ENCODE measurements around the gene FAM169A. TPM values are rescaled to one million over a fixed set of nuclear protein-coding genes. Genes with fewer than 3 reads are reported as not detected.
"Not testable (repeated sequence)": the region's sequence is repeated elsewhere in the genome, so short reads cannot be mapped to it uniquely, and the experiment has no call there.

Gene FAM169A
- total and polyA plus RNA-seq, 4 donors, result 0.25 to 2.8 (median 1.3) TPM

- ATAC-seq (ENCODE audit: insufficient read depth, low FRiP score) (no peak), DNase-seq (no peak)
- no peaks in the 10 kb centered on the region for H3K27me3 ChIP-seq (ENCODE audit: control insufficient read depth in 3 of 3, insufficient read depth in 3 of 3, low read length in 2 of 3)
- no peaks in the 10 kb centered on the region for H3K4me1 ChIP-seq (ENCODE audit: control insufficient read depth in 5 of 5, insufficient read depth in 5 of 5, low read length in 5 of 5)
- TF ChIP-seq CTCF (IDR thresholded peaks at IDR 0.05; ENCODE audit: control extremely low read depth, extremely low read depth), result no peak
- no peaks in the 10 kb centered on the region for H3K9me3 ChIP-seq (ENCODE audit: control insufficient read depth in 4 of 4, insufficient read depth in 3 of 4, low read length in 3 of 4)
- H3K27ac ChIP-seq (ENCODE audit: low read depth in 1 of 2, low read length in 1 of 2), result no peak overlapping the region
- H3K36me3 ChIP-seq (ENCODE audit: control insufficient read depth in 4 of 4, insufficient read depth in 4 of 4, low read length in 4 of 4), result no peaks in the 10 kb centered on the region
- WGBS, 2 donors, result 91 to 94% methylated on average over 21 of the region's 21 CpGs
- H3K4me3 ChIP-seq, result no peak overlapping the region
- H3K9ac ChIP-seq (ENCODE audit: insufficient read depth in 1 of 2, low read length in 2 of 2), result no peak overlapping the region
Measured at GRCh38 chr5:74798977-74799911, 66.9 kb downstream of the FAM169A start.

- H3K36me3 ChIP-seq (ENCODE audit: control insufficient read depth in 4 of 4, insufficient read depth in 4 of 4, low read length in 4 of 4); H3K4me1 ChIP-seq (ENCODE audit: control insufficient read depth in 5 of 5, insufficient read depth in 5 of 5, low read length in 5 of 5); H3K27me3 ChIP-seq (ENCODE audit: control insufficient read depth in 3 of 3, insufficient read depth in 3 of 3, low read length in 2 of 3); H3K27ac ChIP-seq (ENCODE audit: low read depth in 1 of 2, low read length in 1 of 2); ATAC-seq (ENCODE audit: insufficient read depth, low FRiP score); DNase-seq; H3K9ac ChIP-seq (ENCODE audit: insufficient read depth in 1 of 2, low read length in 2 of 2); H3K9me3 ChIP-seq (ENCODE audit: control insufficient read depth in 4 of 4, insufficient read depth in 3 of 4, low read length in 3 of 4); H3K4me3 ChIP-seq: not testable (repeated sequence)
- WGBS, 2 donors, result 96 to 98% methylated on average over 3 of the region's 3 CpGs
Measured at GRCh38 chr5:74791669-74792068, 74.5 kb downstream of the FAM169A start.

GRCh38 chr5:74787424-74787823, 78.8 kb downstream of the FAM169A start:
- Histone ChIP-seq H3K9ac (ENCODE audit: insufficient read depth in 1 of 2, low read length in 2 of 2) (no peak overlapping the region), H3K4me1 (ENCODE audit: control insufficient read depth in 5 of 5, insufficient read depth in 5 of 5, low read length in 5 of 5) (peaks cover 0 to 2% (median 0%) of the 10 kb centered on the region in 5 donors), H3K27ac (ENCODE audit: low read depth in 1 of 2, low read length in 1 of 2) (no peak overlapping the region), H3K36me3 (ENCODE audit: control insufficient read depth in 4 of 4, insufficient read depth in 4 of 4, low read length in 4 of 4) (no peaks in the 10 kb centered on the region), H3K4me3 (no peak overlapping the region), H3K9me3 (ENCODE audit: control insufficient read depth in 4 of 4, insufficient read depth in 3 of 4, low read length in 3 of 4) (no peaks in the 10 kb centered on the region), H3K27me3 (ENCODE audit: control insufficient read depth in 3 of 3, insufficient read depth in 3 of 3, low read length in 2 of 3) (no peaks in the 10 kb centered on the region)
- DNase-seq (no peak), ATAC-seq (ENCODE audit: insufficient read depth, low FRiP score) (no peak)
- no peak for TF ChIP-seq CTCF (IDR thresholded peaks at IDR 0.05; ENCODE audit: control extremely low read depth, extremely low read depth)
- WGBS, 2 donors, result 93 to 97% methylated on average over 6 of the region's 6 CpGs

GRCh38 chr5:74786851-74787250, 79.3 kb downstream of the FAM169A start:
- 92 to 93% methylated on average over 6 of the region's 6 CpGs for WGBS, 2 donors
- Histone ChIP-seq H3K9ac (ENCODE audit: insufficient read depth in 1 of 2, low read length in 2 of 2) (no peak overlapping the region), H3K36me3 (ENCODE audit: control insufficient read depth in 4 of 4, insufficient read depth in 4 of 4, low read length in 4 of 4) (no peaks in the 10 kb centered on the region), H3K9me3 (ENCODE audit: control insufficient read depth in 4 of 4, insufficient read depth in 3 of 4, low read length in 3 of 4) (no peaks in the 10 kb centered on the region), H3K4me1 (ENCODE audit: control insufficient read depth in 5 of 5, insufficient read depth in 5 of 5, low read length in 5 of 5) (peaks cover 0 to 2% (median 0%) of the 10 kb centered on the region in 5 donors), H3K4me3 (no peak overlapping the region), H3K27ac (ENCODE audit: low read depth in 1 of 2, low read length in 1 of 2) (no peak overlapping the region), H3K27me3 (ENCODE audit: control insufficient read depth in 3 of 3, insufficient read depth in 3 of 3, low read length in 2 of 3) (no peaks in the 10 kb centered on the region)
- TF ChIP-seq CTCF (IDR thresholded peaks at IDR 0.05; ENCODE audit: control extremely low read depth, extremely low read depth), result no peak
- no peak for DNase-seq
- no peak for ATAC-seq (ENCODE audit: insufficient read depth, low FRiP score)
